ENCODE measurements around the gene SPAG6.

The SPAG6 gene

DNA sequence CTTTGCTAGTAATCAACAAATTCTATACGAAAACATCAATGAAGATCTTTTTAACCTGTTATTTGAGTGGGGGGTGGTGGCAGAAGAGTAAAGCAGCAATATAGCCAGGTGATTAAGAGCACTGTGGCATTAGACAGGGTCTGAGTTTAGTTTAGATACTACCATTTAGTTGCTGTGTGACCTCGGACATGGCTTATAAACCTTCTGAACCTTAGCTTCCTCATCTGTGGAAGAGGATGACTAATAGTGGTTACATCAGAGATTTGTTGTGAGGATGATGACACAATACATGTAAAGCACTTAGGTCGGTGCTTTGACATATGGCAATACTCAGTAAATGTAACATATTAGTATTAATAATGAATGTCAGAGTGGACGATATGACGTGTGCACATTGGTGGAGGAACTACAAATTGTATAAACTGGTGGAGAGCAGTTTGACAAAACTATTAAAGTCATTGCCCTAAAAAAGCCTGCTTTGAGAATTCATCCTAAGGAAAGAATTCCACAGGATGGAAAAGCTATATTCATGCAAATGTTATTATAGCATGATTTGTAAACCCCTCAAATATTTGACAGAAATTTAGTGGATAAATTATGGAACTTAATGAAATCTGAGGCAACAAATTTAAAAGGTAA lies 24.3 kb downstream of the SPAG6 start:
- DNase-seq (ENCODE audit: low read depth in 1 of 2, low spot score in 1 of 2): peak; percentile 14 to 59
- Histone ChIP-seq H3K27me3 (ENCODE audit: insufficient read depth, poor library complexity, severe bottlenecking) (no peaks in the 10 kb centered on the region), H3K4me3 (replicated peaks; ENCODE audit: insufficient read depth, low read length) (no peak overlapping the region), H3K27ac (replicated peaks) (no peak overlapping the region)
- TF ChIP-seq GABPA (IDR thresholded peaks at IDR 0.05; ENCODE audit: low read depth): no peak
- no peak for TF ChIP-seq SPI1 (IDR thresholded peaks at IDR 0.05; ENCODE audit: borderline replicate concordance, low read depth)
- TF ChIP-seq, protein P1, sequence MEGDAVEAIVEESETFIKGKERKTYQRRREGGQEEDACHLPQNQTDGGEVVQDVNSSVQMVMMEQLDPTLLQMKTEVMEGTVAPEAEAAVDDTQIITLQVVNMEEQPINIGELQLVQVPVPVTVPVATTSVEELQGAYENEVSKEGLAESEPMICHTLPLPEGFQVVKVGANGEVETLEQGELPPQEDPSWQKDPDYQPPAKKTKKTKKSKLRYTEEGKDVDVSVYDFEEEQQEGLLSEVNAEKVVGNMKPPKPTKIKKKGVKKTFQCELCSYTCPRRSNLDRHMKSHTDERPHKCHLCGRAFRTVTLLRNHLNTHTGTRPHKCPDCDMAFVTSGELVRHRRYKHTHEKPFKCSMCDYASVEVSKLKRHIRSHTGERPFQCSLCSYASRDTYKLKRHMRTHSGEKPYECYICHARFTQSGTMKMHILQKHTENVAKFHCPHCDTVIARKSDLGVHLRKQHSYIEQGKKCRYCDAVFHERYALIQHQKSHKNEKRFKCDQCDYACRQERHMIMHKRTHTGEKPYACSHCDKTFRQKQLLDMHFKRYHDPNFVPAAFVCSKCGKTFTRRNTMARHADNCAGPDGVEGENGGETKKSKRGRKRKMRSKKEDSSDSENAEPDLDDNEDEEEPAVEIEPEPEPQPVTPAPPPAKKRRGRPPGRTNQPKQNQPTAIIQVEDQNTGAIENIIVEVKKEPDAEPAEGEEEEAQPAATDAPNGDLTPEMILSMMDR (IDR thresholded peaks at IDR 0.05; ENCODE audit: insufficient read depth, low read length): no peak
- TF ChIP-seq, protein P2, sequence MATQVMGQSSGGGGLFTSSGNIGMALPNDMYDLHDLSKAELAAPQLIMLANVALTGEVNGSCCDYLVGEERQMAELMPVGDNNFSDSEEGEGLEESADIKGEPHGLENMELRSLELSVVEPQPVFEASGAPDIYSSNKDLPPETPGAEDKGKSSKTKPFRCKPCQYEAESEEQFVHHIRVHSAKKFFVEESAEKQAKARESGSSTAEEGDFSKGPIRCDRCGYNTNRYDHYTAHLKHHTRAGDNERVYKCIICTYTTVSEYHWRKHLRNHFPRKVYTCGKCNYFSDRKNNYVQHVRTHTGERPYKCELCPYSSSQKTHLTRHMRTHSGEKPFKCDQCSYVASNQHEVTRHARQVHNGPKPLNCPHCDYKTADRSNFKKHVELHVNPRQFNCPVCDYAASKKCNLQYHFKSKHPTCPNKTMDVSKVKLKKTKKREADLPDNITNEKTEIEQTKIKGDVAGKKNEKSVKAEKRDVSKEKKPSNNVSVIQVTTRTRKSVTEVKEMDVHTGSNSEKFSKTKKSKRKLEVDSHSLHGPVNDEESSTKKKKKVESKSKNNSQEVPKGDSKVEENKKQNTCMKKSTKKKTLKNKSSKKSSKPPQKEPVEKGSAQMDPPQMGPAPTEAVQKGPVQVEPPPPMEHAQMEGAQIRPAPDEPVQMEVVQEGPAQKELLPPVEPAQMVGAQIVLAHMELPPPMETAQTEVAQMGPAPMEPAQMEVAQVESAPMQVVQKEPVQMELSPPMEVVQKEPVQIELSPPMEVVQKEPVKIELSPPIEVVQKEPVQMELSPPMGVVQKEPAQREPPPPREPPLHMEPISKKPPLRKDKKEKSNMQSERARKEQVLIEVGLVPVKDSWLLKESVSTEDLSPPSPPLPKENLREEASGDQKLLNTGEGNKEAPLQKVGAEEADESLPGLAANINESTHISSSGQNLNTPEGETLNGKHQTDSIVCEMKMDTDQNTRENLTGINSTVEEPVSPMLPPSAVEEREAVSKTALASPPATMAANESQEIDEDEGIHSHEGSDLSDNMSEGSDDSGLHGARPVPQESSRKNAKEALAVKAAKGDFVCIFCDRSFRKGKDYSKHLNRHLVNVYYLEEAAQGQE (IDR thresholded peaks at IDR 0.05; ENCODE audit: insufficient replicate concordance, low read depth): no peak
- no peak for TF ChIP-seq POLR2AphosphoS5 (IDR thresholded peaks at IDR 0.05; ENCODE audit: low read depth)

DNA sequence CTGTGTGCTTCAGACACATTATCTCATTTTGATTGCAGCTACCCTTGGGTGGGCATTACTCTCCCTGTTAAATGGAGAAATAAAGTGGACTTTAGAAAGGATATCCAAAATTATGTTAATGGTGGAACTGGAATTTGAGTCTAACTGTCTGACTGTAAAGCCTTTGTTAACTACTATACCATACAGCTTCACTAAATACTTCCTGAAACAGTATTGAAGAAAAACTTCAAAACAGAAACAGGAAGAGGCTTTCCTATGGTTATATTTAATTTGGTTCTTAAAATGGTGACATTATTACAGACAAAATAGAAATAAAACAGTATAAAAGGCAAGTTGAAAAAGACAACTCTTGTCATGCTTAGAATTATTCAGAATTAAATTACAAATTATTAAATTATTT lies 25.0 kb downstream of the SPAG6 start:
- no peak for DNase-seq (ENCODE audit: low read depth in 1 of 2, low spot score in 1 of 2)
- Histone ChIP-seq H3K27me3 (ENCODE audit: insufficient read depth, poor library complexity, severe bottlenecking) (no peaks in the 10 kb centered on the region), H3K4me3 (replicated peaks; ENCODE audit: insufficient read depth, low read length) (no peak overlapping the region), H3K27ac (replicated peaks) (no peak overlapping the region)
- TF ChIP-seq, protein P2 (IDR thresholded peaks at IDR 0.05; ENCODE audit: insufficient replicate concordance, low read depth): no peak
- no peak for TF ChIP-seq GABPA (IDR thresholded peaks at IDR 0.05; ENCODE audit: low read depth)
- TF ChIP-seq SPI1 (IDR thresholded peaks at IDR 0.05; ENCODE audit: borderline replicate concordance, low read depth): no peak
- TF ChIP-seq, protein P1 (IDR thresholded peaks at IDR 0.05; ENCODE audit: insufficient read depth, low read length): no peak
- no peak for TF ChIP-seq POLR2AphosphoS5 (IDR thresholded peaks at IDR 0.05; ENCODE audit: low read depth)

DNA sequence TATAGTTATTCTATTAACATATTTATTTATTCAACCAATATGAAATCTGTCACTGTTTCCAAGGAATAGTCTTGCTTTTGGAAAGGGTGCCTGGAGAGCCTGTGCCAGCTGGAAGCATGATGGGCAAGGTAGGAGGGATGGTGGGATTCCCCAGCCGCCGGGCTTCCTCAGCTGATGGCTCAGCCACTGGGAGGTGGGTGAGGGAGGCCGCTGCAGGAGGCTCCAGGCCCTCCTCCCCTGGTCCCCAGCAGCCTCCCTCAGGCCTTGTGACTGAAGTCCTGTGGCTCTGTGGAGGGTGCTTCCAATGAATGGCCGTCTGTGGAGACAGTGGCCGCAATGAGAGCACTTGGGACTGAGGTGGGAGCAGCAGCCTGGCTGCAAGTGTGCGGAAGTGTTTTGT lies 27.0 kb downstream of the SPAG6 start:
- DNase-seq (ENCODE audit: low read depth in 1 of 2, low spot score in 1 of 2): no peak
- TF ChIP-seq SPI1 (IDR thresholded peaks at IDR 0.05; ENCODE audit: borderline replicate concordance, low read depth): no peak
- TF ChIP-seq, protein P2 (IDR thresholded peaks at IDR 0.05; ENCODE audit: insufficient replicate concordance, low read depth): no peak
- TF ChIP-seq POLR2AphosphoS5 (IDR thresholded peaks at IDR 0.05; ENCODE audit: low read depth): no peak
- H3K27ac ChIP-seq (replicated peaks): no peak overlapping the region
- H3K4me3 ChIP-seq (replicated peaks; ENCODE audit: insufficient read depth, low read length): no peak overlapping the region
- H3K27me3 ChIP-seq (ENCODE audit: insufficient read depth, poor library complexity, severe bottlenecking): no peaks in the 10 kb centered on the region

Data from HL-60 (cell line).